ENCODE results near the gene ZNF765. TPM values are rescaled to one million over a fixed set of nuclear protein-coding genes. Genes with fewer than 3 reads are reported as not detected.
"Not testable (repeated sequence)": the region's sequence is repeated elsewhere in the genome, so short reads cannot be mapped to it uniquely, and the experiment has no call there.

Gene ZNF765
- total RNA-seq, 2 donors from 2014 or later, result 7.5 to 9.6 TPM

DNA sequence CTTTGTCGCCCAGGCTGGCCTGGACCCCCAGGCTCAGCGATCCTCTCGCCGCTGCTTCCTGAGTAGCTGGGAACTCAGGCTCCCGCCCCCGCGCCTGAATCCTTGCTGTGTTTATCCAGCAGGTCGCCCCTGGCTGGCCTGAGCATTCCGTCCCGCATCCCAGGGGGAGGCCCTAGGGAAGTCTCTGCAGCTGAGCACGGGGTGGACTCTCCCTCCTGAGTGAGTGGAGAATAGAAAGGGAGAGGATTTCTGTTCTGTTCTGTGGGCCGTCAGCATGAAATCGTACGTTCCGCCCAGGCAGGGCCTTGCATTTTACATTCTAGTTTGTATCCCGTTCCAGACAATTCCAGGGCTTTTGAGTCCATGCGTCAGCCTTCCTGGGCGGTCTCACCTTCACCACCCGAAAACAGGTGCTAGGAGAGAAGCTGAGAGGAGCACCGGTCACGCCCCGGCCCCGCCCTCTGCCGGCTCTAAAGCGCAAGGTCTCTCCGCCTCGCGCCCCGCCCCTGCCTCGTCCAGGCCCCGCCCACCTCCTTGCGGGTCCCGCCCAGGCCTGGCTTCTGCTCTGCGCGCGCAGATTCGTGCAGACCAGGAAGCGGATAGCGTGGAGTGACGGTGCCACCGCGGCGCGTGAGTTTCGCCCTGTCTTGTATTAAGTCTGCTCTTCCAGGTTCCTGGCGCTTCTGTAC lies 36.6 kb downstream of the ZNF765 start, which contains the start of gene ZNF761:
ZNF761 (plus strand) TSS at position 586 of the 689 bp plus-strand sequence. CDS start 15,285 bp downstream, outside the sequence.
- Histone ChIP-seq H3K36me3 (replicated peaks in 1 of 2; ENCODE audit: insufficient read depth in 1 of 2, low read depth in 2 of 2) (no peaks in the 10 kb centered on the region), H3K27ac (peak within 1 kb of the TSS; percentile 70 to 93 (median 92)), H3K27me3 (no peaks in the 10 kb centered on the region), H3K4me1 (peaks cover 18% of the 10 kb centered on the region), H3K9me3 (no peaks in the 10 kb centered on the region), H3K4me3 (peak within 1 kb of the TSS; percentile 62 to 70)
- intact Hi-C loops (cut with DNase I), result no loop called here
- 1 to 4% methylated on average over 17 to 46 of the region's 46 CpGs for WGBS, 2 donors
- TF ChIP-seq POLR2A (IDR thresholded peaks at IDR 0.05), result peak; percentile 66 to 92 (median 86)
- TF ChIP-seq, protein P1, sequence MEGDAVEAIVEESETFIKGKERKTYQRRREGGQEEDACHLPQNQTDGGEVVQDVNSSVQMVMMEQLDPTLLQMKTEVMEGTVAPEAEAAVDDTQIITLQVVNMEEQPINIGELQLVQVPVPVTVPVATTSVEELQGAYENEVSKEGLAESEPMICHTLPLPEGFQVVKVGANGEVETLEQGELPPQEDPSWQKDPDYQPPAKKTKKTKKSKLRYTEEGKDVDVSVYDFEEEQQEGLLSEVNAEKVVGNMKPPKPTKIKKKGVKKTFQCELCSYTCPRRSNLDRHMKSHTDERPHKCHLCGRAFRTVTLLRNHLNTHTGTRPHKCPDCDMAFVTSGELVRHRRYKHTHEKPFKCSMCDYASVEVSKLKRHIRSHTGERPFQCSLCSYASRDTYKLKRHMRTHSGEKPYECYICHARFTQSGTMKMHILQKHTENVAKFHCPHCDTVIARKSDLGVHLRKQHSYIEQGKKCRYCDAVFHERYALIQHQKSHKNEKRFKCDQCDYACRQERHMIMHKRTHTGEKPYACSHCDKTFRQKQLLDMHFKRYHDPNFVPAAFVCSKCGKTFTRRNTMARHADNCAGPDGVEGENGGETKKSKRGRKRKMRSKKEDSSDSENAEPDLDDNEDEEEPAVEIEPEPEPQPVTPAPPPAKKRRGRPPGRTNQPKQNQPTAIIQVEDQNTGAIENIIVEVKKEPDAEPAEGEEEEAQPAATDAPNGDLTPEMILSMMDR (IDR thresholded peaks at IDR 0.05), result peak in 5 of 7 experiments; percentile 11 to 55 (median 37)
- ATAC-seq (peak; percentile 99), DNase-seq (peak; percentile 98 to 100 (median 98))

DNA sequence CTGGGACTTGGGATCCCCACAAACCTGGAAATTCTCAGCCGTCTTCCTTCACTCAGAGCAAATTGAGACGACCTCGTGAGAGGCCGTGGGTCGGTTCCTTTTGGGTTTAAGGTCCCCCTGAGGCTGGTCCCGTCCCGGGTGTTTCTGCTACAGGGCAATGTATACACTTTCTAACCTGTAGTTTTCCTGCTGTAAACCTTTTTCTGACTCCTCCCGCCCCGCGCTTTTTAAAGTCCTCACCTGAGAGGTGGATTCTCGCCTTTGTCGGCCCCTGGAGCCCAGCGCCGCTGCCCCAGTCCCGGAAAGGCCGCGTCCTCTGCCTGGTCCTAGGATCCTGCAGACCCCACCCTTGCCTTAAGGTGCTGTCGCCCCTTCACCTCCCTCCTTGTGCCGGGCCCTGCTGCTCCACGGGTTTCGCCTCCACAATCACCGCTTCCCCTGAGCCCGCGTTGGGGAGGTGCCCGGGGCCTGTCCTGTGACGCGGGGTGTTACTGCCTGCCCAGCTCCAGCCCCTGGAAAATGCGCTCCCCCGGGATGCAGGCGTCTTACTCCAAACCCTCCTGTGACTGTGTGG lies 37.2 kb downstream of the ZNF765 start:
- H3K27ac ChIP-seq, result peak overlapping the region; percentile 65 to 93 (median 88)
- peak in 3 of 4 donors; percentile 13 to 35 (median 30) for DNase-seq
- intact Hi-C loops (cut with DNase I), result no loop called here
- no peaks in the 10 kb centered on the region for H3K9me3 ChIP-seq
- peak overlapping the region; percentile 62 to 70 for H3K4me3 ChIP-seq
- TF ChIP-seq, protein P1 (IDR thresholded peaks at IDR 0.05), result no peak
- TF ChIP-seq POLR2A (IDR thresholded peaks at IDR 0.05), result no peak
- H3K36me3 ChIP-seq (replicated peaks in 1 of 2; ENCODE audit: insufficient read depth in 1 of 2, low read depth in 2 of 2), result no peaks in the 10 kb centered on the region
- WGBS, 2 donors, result 0 to 1% methylated on average over 19 to 30 of the region's 30 CpGs
- ATAC-seq, result peak; percentile 16
- H3K27me3 ChIP-seq, result no peaks in the 10 kb centered on the region
- H3K4me1 ChIP-seq, result peaks cover 18% of the 10 kb centered on the region

DNA sequence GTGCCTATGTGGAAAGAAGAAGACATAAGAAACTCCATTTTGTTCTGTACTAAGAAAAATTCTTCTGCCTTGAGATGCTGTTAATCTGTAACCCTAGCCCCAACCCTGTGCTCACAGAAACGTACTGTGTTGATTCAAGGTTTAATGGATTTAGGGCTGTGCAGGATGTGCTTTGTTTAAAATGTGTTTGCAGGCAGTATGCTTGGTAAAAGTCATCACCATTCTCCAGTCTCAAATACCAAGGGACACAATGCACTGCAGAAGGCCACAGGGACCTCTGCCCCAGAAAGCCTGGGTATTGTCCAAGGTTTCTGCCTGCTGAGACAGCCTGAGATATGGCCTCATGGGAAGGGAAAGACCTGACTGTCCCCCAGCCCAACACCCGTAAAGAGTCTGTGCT lies 48.9 kb downstream of the ZNF765 start:
- H3K27ac ChIP-seq; H3K27me3 ChIP-seq; ATAC-seq; DNase-seq; intact Hi-C loops (cut with DNase I); H3K4me1 ChIP-seq; H3K4me3 ChIP-seq: not testable (repeated sequence)
- Histone ChIP-seq H3K36me3 (replicated peaks in 1 of 2; ENCODE audit: insufficient read depth in 1 of 2, low read depth in 2 of 2) (peaks cover 7 to 18% of the 10 kb centered on the region in 2 donors), H3K9me3 (peaks cover 0 to 11% (median 0%) of the 10 kb centered on the region in 3 donors)
- WGBS, 2 donors, result 78 to 100% methylated on average over 2 of the region's 2 CpGs

DNA sequence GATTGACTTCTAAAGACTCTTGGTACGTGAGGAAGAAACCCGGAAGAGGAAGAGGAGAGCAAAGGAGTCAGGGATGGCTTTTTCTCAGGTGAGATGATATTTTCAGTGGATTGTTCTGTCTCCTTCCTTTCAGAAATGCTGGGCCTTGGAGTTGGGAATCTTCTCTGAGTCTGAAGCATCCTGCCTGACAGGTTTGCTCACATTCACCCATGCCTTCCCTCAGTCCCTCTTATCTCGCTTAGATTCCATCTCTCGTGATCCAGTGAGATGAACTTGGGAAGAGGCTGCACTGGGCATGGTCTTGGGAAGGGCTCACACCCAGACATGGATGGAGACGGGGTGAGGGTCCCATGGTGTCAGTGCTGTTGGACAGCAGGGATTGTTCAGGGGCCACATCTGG lies 52.2 kb downstream of the ZNF765 start:
- H3K4me1 ChIP-seq; H3K27me3 ChIP-seq; H3K27ac ChIP-seq; intact Hi-C loops (cut with DNase I); H3K4me3 ChIP-seq; ATAC-seq; DNase-seq: not testable (repeated sequence)
- peaks cover 0 to 27% (median 0%) of the 10 kb centered on the region in 3 donors for H3K9me3 ChIP-seq
- 96 to 97% methylated on average over 5 of the region's 5 CpGs for WGBS, 2 donors
- H3K36me3 ChIP-seq (replicated peaks in 1 of 2; ENCODE audit: insufficient read depth in 1 of 2, low read depth in 2 of 2), result peaks cover 30 to 36% of the 10 kb centered on the region in 2 donors

DNA sequence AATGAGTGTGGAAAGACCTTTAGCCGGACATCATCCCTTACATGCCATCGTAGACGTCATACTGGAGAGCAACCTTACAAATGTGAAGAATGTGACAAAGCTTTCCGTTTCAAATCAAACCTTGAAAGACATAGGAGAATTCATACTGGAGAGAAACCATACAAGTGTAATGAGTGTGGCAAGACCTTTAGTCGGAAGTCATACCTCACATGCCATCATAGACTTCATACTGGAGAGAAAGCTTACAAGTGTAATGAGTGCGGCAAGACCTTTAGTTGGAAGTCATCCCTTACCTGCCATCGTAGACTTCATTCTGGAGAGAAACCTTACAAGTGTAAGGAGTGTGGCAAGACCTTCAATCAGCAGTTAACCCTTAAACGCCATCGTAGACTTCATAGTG lies 60.9 kb downstream of the ZNF765 start:
- intact Hi-C loops (cut with DNase I), result no loop called here
- Histone ChIP-seq H3K9me3 (peaks cover 0 to 65% (median 0%) of the 10 kb centered on the region in 3 donors), H3K4me1 (no peaks in the 10 kb centered on the region), H3K4me3 (no peak overlapping the region), H3K27me3 (no peaks in the 10 kb centered on the region), H3K27ac (no peak overlapping the region), H3K36me3 (replicated peaks in 1 of 2; ENCODE audit: insufficient read depth in 1 of 2, low read depth in 2 of 2) (peaks cover 32 to 53% of the 10 kb centered on the region in 2 donors)
- WGBS, 2 donors, result 88 to 92% methylated on average over 9 of the region's 9 CpGs
- TF ChIP-seq, protein P1 (IDR thresholded peaks at IDR 0.05), result no peak
- no peak for TF ChIP-seq POLR2A (IDR thresholded peaks at IDR 0.05)
- ATAC-seq, result no peak
- no peak for DNase-seq

DNA sequence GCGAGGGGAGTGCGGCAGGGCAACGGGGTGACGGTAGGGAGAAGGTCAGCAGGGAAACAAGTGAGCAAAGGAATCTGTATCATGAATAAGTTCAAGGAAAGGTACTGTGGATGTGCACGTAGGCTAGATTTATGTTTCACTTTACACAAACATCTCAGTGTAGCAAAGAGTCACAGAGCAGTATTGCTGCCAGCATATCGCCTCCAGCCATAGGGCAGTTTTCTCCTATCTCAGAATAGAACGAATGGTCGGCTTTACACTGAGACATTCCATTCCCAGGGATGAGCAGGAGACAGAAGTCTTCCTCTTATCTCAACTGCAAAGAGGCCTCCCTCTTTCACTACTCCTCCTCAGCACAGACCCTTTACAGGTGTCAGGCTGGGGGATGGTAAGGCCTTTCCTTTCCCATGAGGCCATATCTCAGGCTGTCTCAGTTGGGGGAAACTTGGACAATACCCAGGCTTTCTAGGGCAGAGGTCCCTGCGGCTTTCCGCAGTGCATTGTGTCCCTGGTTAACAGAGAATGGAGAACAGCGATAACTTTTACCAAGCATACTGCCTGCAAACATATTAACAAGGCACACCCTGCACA lies 65.3 kb downstream of the ZNF765 start:
- H3K27me3 ChIP-seq; H3K4me3 ChIP-seq; intact Hi-C loops (cut with DNase I); ATAC-seq; DNase-seq; H3K27ac ChIP-seq; H3K4me1 ChIP-seq; H3K36me3 ChIP-seq (replicated peaks in 1 of 2; ENCODE audit: insufficient read depth in 1 of 2, low read depth in 2 of 2): not testable (repeated sequence)
- 17 to 30% methylated on average over 11 of the region's 11 CpGs for WGBS, 2 donors
- H3K9me3 ChIP-seq, result peaks cover 0 to 34% (median 0%) of the 10 kb centered on the region in 3 donors

Measured in body of pancreas (tissue), 4 donors.